Activated CD8-positive, alpha-beta memory T cell treated with anti-CD3 and anti-CD28 coated beads for 36 hours (primary cell): ENCODE measurements around the gene PDXDC1. TPM values are rescaled to one million over a fixed set of nuclear protein-coding genes. Genes with fewer than 3 reads are reported as not detected.
"Not testable (repeated sequence)": the region's sequence is repeated elsewhere in the genome, so short reads cannot be mapped to it uniquely, and the experiment has no call there.

Experiments used
- CTCF ChIA-PET: fragments of 350-600 bp; sonication (Branson Sonifier 250); formaldehyde crosslinking; loops from one replicate; lab custom pipeline; 2021; ENCODE audit warnings: antibody characterized with exemption; lab: Charles Lee
- POLR2A ChIA-PET: fragments of 350-600 bp; sonication (Branson Sonifier 250); formaldehyde crosslinking; loops from one replicate; lab custom pipeline; 2021; ENCODE audit warnings: antibody characterized with exemption; lab: Charles Lee
- total RNA-seq, 2 experiments: library from RNA; stranded (reverse); gene quantifications; one replicate each; pipeline ENCODE4 v1.2.3, GENCODE V29; 2021

PDXDC1 gene
- total RNA-seq, 2 experiments from 2014 or later: 53.1 to 54.2 TPM

GRCh38 chr16:15142107-15142890 lies 167.5 kb downstream of the PDXDC1 start:
- POLR2A ChIA-PET, CTCF ChIA-PET: not testable (repeated sequence)

DNA sequence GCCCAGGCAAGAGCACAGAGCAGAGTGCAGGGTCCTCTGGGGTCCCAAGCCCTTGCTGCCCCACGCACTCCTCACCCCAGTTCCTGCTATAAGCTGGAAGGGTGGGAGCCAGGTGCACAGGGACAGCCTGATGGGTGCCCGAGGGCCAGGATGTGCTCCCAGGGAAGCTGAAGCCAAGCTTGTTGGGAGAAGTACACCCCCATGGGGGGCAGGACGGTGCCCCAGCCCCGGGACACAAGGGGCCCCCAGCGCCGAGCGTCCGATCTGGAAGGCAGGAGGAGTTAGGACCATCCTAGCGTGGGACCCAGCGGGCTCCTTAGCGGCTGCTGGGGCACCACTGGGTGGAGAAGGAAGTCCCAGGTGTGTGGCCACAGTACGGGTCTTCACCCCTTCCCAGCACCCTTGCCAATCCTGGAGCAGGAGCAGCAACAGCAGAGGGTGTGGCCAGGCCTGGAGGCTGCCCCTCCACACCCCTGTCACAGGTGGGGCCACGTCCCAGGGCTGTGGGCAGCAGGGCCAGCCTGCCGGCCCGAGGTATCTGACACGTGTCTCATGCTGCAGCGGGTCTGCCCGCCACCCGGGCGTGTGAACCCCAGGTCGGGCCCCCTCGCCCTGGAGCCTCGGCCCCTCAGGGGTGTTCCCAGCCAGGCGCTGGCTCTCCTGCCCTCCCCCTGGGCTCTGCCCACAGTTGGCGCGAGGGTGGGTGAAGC lies 168.2 kb downstream of the PDXDC1 start:
- CTCF ChIA-PET, POLR2A ChIA-PET: not testable (repeated sequence)

DNA sequence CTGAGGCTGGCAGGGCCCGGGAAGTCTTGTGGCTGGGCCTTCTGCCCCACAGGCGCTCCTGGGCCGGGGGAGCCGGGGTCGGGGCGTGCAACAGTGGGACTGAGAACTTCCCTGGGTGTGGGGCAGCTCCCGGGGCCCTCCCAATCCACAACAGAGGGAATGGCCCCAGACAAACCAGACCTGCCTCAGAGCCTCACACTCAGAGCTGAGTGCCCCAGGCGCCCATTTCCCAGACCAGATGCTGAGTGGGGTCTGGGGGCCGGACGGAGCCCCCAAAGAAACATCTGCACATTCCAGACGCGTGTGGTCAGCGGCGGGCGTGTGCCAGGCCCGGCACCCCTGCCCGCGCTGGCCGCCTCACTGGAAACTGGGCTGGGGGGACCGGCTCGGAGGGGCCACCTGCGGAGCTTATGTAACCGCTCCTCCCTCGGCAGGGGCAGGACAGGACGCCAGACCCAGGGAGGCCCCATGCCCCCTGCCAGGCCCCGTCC lies 168.8 kb downstream of the PDXDC1 start:
- POLR2A ChIA-PET: not testable (repeated sequence)

GRCh38 chr16:15144092-15144631 lies 169.3 kb downstream of the PDXDC1 start:
- POLR2A ChIA-PET, CTCF ChIA-PET: not testable (repeated sequence)

More for the DNA sequence above, 168.8 kb downstream of the PDXDC1 start:
- CTCF ChIA-PET: not testable (repeated sequence)

- POLR2A ChIA-PET, CTCF ChIA-PET: not testable (repeated sequence)
These were observed 170.1 kb downstream of the PDXDC1 start for GRCh38 chr16:15144781-15145417.

DNA sequence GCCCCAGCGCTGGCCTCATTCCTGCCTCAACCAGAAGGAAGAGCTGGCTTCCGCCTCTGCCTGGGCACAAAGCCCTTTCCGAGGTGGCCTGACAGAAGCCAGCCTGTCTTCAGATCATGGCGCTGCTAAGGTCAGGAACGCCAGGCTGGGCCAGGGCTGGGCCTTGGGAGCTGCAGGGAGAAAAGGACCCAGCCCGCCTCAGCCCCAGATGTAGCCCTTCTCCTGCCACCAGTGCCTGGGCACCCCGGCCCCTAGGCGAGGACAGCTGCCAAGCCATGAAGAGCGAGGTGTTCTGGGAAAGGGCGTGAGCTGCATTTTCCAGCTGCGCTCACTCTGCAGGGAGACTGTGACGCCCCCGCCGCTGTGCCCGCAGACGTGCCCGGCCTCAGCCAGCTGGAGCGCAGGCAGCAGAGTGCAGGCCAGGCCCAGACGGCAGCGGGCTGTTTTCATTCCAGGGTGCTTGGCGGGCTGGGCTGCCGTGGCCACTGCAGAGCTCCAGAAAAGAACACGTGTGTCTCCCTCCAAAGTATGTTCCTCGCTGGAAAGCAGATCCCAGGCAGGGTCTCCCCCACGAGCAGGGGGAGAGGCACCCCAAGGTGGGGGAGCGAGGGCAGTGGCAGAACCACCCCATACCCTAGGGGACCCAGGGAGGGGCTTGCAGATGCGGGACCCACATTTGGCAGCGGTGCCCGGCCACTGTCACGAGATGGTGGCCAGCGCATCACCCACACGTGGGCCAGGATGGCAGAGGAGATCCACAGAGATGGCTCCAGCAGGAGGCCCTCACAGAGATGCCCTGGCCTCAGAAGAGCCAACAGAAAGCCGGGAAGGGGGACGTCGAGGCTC lies 170.8 kb downstream of the PDXDC1 start:
- CTCF ChIA-PET, POLR2A ChIA-PET: not testable (repeated sequence)

DNA sequence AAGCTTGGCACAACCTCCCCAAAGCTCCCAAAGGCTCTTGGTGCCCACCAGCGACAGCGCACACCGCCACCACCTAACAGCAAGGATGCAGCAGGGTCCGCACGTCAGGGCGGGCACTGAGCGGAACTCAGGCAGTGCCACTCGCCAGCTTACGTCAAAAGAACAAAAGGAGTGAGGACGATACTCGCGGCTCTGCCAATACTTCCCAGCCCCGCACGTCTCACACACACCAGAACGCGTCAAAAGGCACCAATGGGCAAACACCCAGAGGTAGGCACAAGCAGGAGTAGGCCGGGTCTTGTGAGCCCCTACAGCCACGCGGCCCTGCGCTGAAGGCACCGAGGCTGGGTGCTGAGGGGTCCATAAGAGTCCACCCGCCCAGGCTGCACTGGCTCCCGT lies 171.4 kb downstream of the PDXDC1 start:
- POLR2A ChIA-PET, CTCF ChIA-PET: not testable (repeated sequence)

DNA sequence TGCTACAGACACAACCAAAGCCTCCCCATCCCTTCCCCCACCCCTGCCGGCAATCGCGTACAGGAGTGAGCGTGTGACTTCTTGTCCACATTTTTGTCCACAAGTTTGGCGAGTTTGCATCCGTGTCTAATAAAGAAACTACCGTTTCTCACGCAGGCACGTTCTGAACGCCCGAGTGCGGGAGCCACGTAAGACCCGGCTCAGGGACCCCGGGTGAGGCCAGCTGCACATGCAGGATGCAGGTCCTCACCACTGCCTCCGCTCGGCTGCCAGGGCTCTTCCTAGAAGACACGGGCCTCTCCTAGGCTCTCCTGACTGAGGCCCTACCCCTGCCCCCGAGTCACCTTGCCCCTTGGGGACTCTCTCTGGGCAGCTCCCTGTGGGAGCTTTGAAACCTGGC lies 174.0 kb downstream of the PDXDC1 start:
- POLR2A ChIA-PET, CTCF ChIA-PET: not testable (repeated sequence)

DNA sequence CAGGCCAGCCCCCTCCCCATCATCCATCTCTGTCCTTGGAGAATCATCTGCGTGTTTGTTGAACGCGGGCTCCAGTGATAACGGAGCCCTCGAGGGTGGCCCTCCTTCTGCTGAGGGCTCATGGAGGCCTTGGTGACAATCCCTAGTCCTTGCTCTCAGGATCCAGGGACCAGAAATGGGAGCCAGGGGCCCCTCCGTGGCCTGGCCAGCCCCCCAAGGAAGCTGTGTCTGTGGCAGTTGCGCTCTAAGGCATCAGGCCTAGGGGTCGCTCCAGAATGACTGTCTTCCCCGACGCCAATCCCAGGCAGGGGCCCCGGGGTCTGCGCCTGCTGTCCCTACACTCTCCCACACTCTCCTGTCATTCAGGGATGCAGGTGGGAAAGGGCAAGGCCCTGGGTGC lies 174.4 kb downstream of the PDXDC1 start:
- CTCF ChIA-PET, POLR2A ChIA-PET: not testable (repeated sequence)

DNA sequence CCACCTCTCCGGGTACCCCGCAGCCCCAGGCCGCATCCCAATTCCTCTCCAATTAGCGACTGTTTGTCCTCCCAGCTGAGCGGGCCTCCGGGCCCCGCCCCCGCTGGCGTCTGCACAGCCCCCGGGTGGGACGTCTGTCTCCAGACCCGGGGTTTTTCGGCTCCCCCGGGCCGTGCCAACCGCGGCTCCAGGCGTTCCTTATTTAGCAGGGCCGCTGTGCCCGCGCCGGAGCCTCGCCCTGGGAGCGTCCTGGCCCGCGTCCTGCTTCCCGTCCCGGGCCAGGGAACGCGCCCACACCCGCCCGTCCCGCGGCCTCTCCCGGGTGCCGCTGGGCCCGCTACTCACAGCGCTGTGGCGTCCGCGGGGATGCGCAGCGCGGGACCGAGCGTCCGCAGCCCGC lies 179.2 kb downstream of the PDXDC1 start:
- POLR2A ChIA-PET: interaction anchor here (0.8 kb wide), 1 partner anchor 60 kb away, joined by 4 read pairs; the partner anchor contains the start of gene RRN3
- CTCF ChIA-PET: not testable (repeated sequence)

DNA sequence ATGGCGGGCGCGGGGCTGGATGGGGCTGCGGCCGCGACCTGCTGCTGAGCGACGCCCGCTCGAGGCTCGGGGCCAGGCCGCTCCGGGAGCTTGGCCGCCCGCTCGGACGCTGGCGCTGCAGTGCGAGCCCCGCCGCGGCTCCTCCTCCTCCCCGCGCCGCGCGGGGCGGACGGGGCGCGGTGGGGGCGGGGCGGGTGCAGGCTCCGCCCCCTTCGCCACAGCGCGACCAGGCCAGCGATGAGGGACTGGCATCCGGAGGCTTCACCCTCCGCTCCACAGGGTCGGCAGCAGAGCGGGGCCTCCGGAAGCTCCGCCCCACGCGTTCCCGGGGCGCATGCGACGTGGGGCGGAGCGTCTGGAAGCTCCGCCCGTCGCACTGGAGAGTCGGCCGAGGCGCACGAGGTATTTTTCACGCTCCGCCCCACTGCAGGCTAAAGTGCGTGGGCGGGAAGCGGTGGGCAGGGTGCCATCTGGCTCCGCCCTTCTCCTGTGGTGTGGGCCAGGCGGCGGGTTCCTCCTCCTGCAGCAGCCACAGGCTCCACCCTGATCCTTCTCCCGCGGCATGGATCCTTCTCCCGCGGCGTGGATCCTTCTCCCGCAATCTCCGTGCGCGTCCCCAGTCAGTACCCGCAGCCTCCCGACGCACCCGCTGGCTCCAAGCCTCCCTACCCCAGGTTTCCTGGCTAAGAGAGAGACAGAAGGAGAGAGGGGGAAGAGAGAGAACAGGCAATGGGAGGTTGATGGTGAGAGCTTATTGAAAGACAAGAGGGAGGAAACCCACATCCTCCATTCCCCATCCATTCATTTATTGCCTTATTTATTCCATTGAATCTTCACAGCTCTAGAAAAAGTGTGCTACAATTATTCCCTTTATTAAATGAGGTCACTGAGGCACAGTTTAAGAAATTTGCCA lies 180.1 kb downstream of the PDXDC1 start:
- CTCF ChIA-PET: not testable (repeated sequence)
- POLR2A ChIA-PET: interaction anchor here (0.8 kb wide), 1 partner anchor 61 kb away, joined by 4 read pairs; the partner anchor contains the start of gene RRN3

DNA sequence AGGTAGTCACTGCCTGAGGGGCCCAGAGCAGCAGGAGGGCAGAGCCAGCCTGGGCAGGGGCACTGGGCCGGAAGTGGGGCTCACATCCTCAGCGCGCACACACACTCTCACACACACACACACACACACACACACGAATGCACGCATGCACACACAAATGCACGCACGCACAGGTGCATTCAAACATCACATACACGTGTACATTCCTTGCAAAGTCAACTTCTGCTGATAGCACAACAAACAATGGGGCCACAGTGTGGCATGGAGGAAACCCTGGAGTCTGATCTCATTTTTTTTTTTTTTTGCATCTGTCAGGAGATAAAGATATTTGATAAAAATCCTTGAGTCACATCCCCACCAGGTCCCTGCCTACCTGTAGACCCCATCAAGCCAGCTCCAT lies 182.8 kb downstream of the PDXDC1 start:
- POLR2A ChIA-PET, CTCF ChIA-PET: not testable (repeated sequence)

- CTCF ChIA-PET, POLR2A ChIA-PET: not testable (repeated sequence)
These were observed 184.8 kb downstream of the PDXDC1 start for GRCh38 chr16:15159671-15160070.

GRCh38 chr16:15160571-15160970 lies 185.7 kb downstream of the PDXDC1 start:
- CTCF ChIA-PET, POLR2A ChIA-PET: not testable (repeated sequence)

- POLR2A ChIA-PET, CTCF ChIA-PET: not testable (repeated sequence)
These were observed 188.2 kb downstream of the PDXDC1 start for GRCh38 chr16:15163055-15163454.

- CTCF ChIA-PET, POLR2A ChIA-PET: not testable (repeated sequence)
These were observed 191.4 kb downstream of the PDXDC1 start for GRCh38 chr16:15166177-15166576.

DNA sequence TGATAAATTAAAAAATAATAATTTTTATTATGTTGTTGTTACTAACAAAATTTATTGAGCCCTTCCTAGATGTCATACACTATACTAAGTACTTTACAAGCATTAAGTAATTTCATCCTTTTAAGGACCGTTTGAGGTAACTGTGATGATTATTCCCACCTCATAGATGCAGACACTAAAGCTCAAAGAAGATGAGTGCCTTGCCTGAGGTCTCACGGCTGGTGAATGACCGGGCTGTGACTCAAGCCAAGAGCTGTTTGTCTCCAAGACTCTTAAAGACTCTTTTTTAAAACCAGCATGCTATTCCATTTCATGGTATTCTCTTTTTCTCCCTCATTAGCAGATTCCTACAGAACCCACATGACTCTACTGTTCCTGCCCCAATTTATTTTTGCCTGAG lies 193.5 kb downstream of the PDXDC1 start:
- POLR2A ChIA-PET, CTCF ChIA-PET: not testable (repeated sequence)
